K562 (cell line): Measurements from ENCODE around the gene DKK1. TPM values are rescaled to one million over a fixed set of nuclear protein-coding genes. Genes with fewer than 3 reads are reported as not detected.

Experiments used
- ATAC-seq: fragments of 200-7000 bp; cut with Tn5 transposase; 3 replicates; pipeline ENCODE4 v1.9.1; 2020; ENCODE audit warnings: moderate library complexity
- BruUV-seq: library from RNA; stranded (reverse); fragments of 400-500 nt; replicated peaks from 2 replicates; lab custom pipeline; 2021; lab: Mats Ljungman, UMichigan
- CTCF ChIA-PET: fragments of 300-600 bp; formaldehyde crosslinking; extraction: SDS; loops from one replicate; lab custom pipeline; 2021; ENCODE audit warnings: low intra/inter-chr PET ratio; lab: Yijun Ruan, JAX
- POLR2A ChIA-PET: fragments of 300-600, 350-650 bp; sonication (Branson Sonifier 250); formaldehyde crosslinking; extraction: SDS; loops from one replicate; lab custom pipeline; 2021; ENCODE audit warnings: antibody characterized with exemption, inconsistent platforms; lab: Yijun Ruan, JAX
- DNase-seq, 4 experiments: peaks; one replicate each; pipeline versions ENCODE4 v3.0.0 to v3.0.0-alpha.2; 2011 to 2018; ENCODE audit warnings: low spot score in 3 of 4, mixed read lengths in 3 of 4; ENCODE audit errors: extremely low read depth in 1 of 4
- FAIRE-seq: peaks from 2 replicates; lab custom pipeline; 2011; peaks lifted over from hg19 to GRCh38; lab: Jason Lieb, UNC
- H2AFZ ChIP-seq: 2 replicates; pipeline ENCODE4 v1.6.0; 2011; ENCODE audit warnings: low read depth, low read length, control low read depth, inconsistent platforms
- H3K27ac ChIP-seq: fragments of 200-600 bp; 3 replicates; pipeline ENCODE4 v1.8.0; 2011; ENCODE audit warnings: low read depth, mild to moderate bottlenecking, control low read depth, inconsistent platforms, low read length, moderate library complexity, mixed read lengths; ENCODE audit errors: extremely low read depth
- H3K27me3 ChIP-seq, 2 experiments: fragments of 300-600 bp in 1 of 2; 2 replicates in 1 of 2; 3 replicates in 1 of 2; pipeline versions ENCODE4 v1.6.0 to v1.8.0; 2011; ENCODE audit warnings: inconsistent platforms in 2 of 2, low read length in 2 of 2, mild to moderate bottlenecking in 1 of 2, mixed read lengths in 1 of 2, moderate library complexity in 1 of 2; ENCODE audit not compliant: control insufficient read depth in 2 of 2, insufficient read depth in 2 of 2
- H3K36me3 ChIP-seq: fragments of 300-600 bp; 3 replicates; pipeline ENCODE4 v1.8.0; 2011; ENCODE audit warnings: mild to moderate bottlenecking, low read length, inconsistent platforms; ENCODE audit not compliant: control insufficient read depth, insufficient read depth
- H3K4me1 ChIP-seq, 2 experiments: fragments of 200-600 bp in 1 of 2; replicated peaks in 1 of 2; 2 replicates in 1 of 2; 3 replicates in 1 of 2; pipeline versions ENCODE4 v1.5.1 to v1.8.0; 2011; ENCODE audit warnings: inconsistent platforms in 2 of 2, low read length in 2 of 2, mild to moderate bottlenecking in 1 of 2, mixed read lengths in 1 of 2, moderate library complexity in 1 of 2; ENCODE audit not compliant: control insufficient read depth in 2 of 2, insufficient read depth in 2 of 2
- H3K4me2 ChIP-seq: 2 replicates; pipeline ENCODE4 v1.6.1; 2011; ENCODE audit warnings: low read length, control low read depth, inconsistent platforms, mixed read lengths; ENCODE audit not compliant: insufficient read depth
- H3K4me3 ChIP-seq: fragments of 200-600 bp; sonication (generic), shearing (Covaris generic); 2 replicates; pipeline ENCODE4 v1.5.1; 2016; ENCODE audit warnings: control low read depth, inconsistent platforms
- H3K79me2 ChIP-seq: fragments of 200-600 bp; 3 replicates; pipeline ENCODE4 v1.8.0; 2011; ENCODE audit warnings: low read length, inconsistent platforms; ENCODE audit not compliant: control insufficient read depth, insufficient read depth
- H3K9ac ChIP-seq, 2 experiments: 2 replicates each; pipeline versions ENCODE4 v1.6.0 to v1.6.1; 2011; ENCODE audit warnings: low read depth in 2 of 2, low read length in 2 of 2, control low read depth in 1 of 2, inconsistent platforms in 1 of 2, mild to moderate bottlenecking in 1 of 2, mixed read lengths in 1 of 2; ENCODE audit not compliant: insufficient read depth in 1 of 2
- H3K9me1 ChIP-seq: one replicate; pipeline ENCODE4 v1.6.0; 2011; ENCODE audit warnings: inconsistent platforms, mild to moderate bottlenecking, low read length, moderate library complexity; ENCODE audit not compliant: control insufficient read depth, insufficient read depth
- H3K9me3 ChIP-seq: replicated peaks from 2 replicates; pipeline ENCODE4 v1.5.1; 2011; ENCODE audit warnings: low read depth, low read length, inconsistent platforms; ENCODE audit not compliant: control insufficient read depth, insufficient read depth
- H4K20me1 ChIP-seq: replicated peaks from 2 replicates; pipeline ENCODE4 v1.6.1; 2011; ENCODE audit warnings: low read length, inconsistent platforms, mixed read lengths; ENCODE audit not compliant: control insufficient read depth, insufficient read depth
- CAMTA2 ChIP-seq: fragments of 250-450 bp; sonication (Bioruptor Pico); conservative IDR thresholded peaks from 2 replicates; pipeline ENCODE4 v1.5.1; 2022
- ETV5 ChIP-seq: sonication (generic); formaldehyde crosslinking; IDR thresholded peaks from 2 replicates; pipeline ENCODE4 v1.4.0; 2020; ENCODE audit warnings: low read depth, mild to moderate bottlenecking, missing genetic modification reagents
- KAT2B ChIP-seq: IDR thresholded peaks from one replicate; pipeline ENCODE4 v1.6.1; 2012; ENCODE audit warnings: low read depth, mild to moderate bottlenecking, control low read depth, inconsistent platforms, low read length, moderate library complexity
- LARP7 ChIP-seq: fragments of 450-650 bp; IDR thresholded peaks from 2 replicates; pipeline ENCODE4 v1.6.1; 2016
- NBN ChIP-seq: fragments of 450-650 bp; IDR thresholded peaks from 2 replicates; pipeline ENCODE4 v1.6.1; 2016; ENCODE audit warnings: low read depth, mild to moderate bottlenecking
- NR2F6 ChIP-seq: fragments of 450-650 bp; formaldehyde crosslinking; IDR thresholded peaks from 2 replicates; pipeline ENCODE4 v1.4.0; 2020; ENCODE audit warnings: mild to moderate bottlenecking
- PCBP2 ChIP-seq: fragments of 200-400 bp; formaldehyde crosslinking; IDR thresholded peaks from 2 replicates; pipeline ENCODE4 v1.6.1; 2018; ENCODE audit warnings: low read length, low read depth, mild to moderate bottlenecking, moderate library complexity; ENCODE audit not compliant: poor library complexity, severe bottlenecking
- SETDB1 ChIP-seq: IDR thresholded peaks from one replicate; pipeline ENCODE4 v1.6.1; 2012; ENCODE audit warnings: low read length, control low read depth, inconsistent platforms
- SNRNP70 ChIP-seq: fragments of 200-400 bp; formaldehyde crosslinking; optimal IDR thresholded peaks from 2 replicates; pipeline ENCODE3; 2017; ENCODE audit warnings: low read depth, low read length
- ZNF280B ChIP-seq: fragments of 250-450 bp; sonication (Bioruptor Pico); IDR thresholded peaks from 2 replicates; pipeline ENCODE4 v1.5.1; 2021; ENCODE audit warnings: mild to moderate bottlenecking
- ZNF3 ChIP-seq: fragments of 250-450 bp; sonication (Bioruptor Pico); IDR thresholded peaks from 2 replicates; pipeline ENCODE4 v1.5.0; 2021; ENCODE audit warnings: mild to moderate bottlenecking, moderate library complexity
- WGBS: fragments of 100-300 bp; shearing (Covaris generic); methylation state at CpG from one replicate; pipeline ENCODE4 v1.1.6; 2016; ENCODE audit warnings: low coverage, mixed read lengths; ENCODE audit not compliant: insufficient coverage; ENCODE audit errors: missing lambda C conversion rate; 5-methylcytosine and 5-hydroxymethylcytosine counted together
- in situ Hi-C: fragments of 300-500 bp; cut with MboI; formaldehyde crosslinking; loops from 4 replicates; pipeline ENCODE4 v1.15.0; 2018; ENCODE audit warnings: inconsistent platforms, mixed read lengths
- intact Hi-C: fragments of 100-400 bp; cut with micrococcal nuclease; formaldehyde crosslinking; loops from 2 replicates; pipeline ENCODE4 v1.14.2; 2022
- polyA plus RNA-seq, 8 experiments: library from polyadenylated mRNA; depleted of rRNA in 4 of 8; stranded (reverse) in 5 of 8; unstranded in 3 of 8; fragments of >200 nt; fragmentation: Nextera tagmentation in 2 of 8; fragmentation: Illumina TruSeq in 1 of 8; extraction: Ambion mirVana in 2 of 8; extraction: Trizol in 1 of 8; gene quantifications; 2 replicates each; pipeline versions ENCODE4 v1.2.1 to v1.2.3, GENCODE V29; 2011 to 2014; ENCODE audit warnings: inconsistent platforms in 1 of 8, missing spikeins in 1 of 8
- total RNA-seq, 7 experiments: library from RNA; depleted of rRNA in 6 of 7; stranded (reverse); fragments of >200 nt in 6 of 7; fragmentation: Illumina TruSeq in 2 of 7; extraction: Trizol in 2 of 7; gene quantifications; 2 replicates each; pipeline versions ENCODE4 v1.2.1 to v1.2.3, GENCODE V29; 2011 to 2021; ENCODE audit warnings: low replicate concordance in 1 of 7
- TF ChIP-seq, protein P1 (sequence below): fragments of 250-450 bp; sonication (Bioruptor Pico); IDR thresholded peaks from 2 replicates; pipeline ENCODE4 v1.8.0; 2021; ENCODE audit warnings: borderline replicate concordance, mild to moderate bottlenecking, moderate library complexity; ENCODE audit not compliant: poor library complexity, severe bottlenecking

Gene DKK1
- total and polyA plus RNA-seq, 9 of the 15 experiments (the other 6 are each of a cell fraction or from before 2014, with no cell fraction given): 0.13 TPM; not detected in 8

GRCh38 chr10:52331638-52332364 lies 17.7 kb downstream of the DKK1 start:
- TF ChIP-seq NR2F6 (CRISPR knock-in tag) (no peak), SNRNP70 (no peak), ZNF280B (no peak), LARP7 (no peak), NBN (no peak), SETDB1 (no peak), ETV5 (CRISPR knock-in tag) (no peak), ZNF3 (CRISPR knock-in tag) (no peak), CAMTA2 (CRISPR knock-in tag) (no peak), PCBP2 (no peak), KAT2B (no peak)
- TF ChIP-seq, protein P1, sequence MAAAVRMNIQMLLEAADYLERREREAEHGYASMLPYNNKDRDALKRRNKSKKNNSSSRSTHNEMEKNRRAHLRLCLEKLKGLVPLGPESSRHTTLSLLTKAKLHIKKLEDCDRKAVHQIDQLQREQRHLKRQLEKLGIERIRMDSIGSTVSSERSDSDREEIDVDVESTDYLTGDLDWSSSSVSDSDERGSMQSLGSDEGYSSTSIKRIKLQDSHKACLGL (CRISPR knock-in tag): no peak
- H3K4me2 ChIP-seq: no peak overlapping the region
- ChIA-PET CTCF (no interaction called here), POLR2A (no interaction called here)
- H3K4me3 ChIP-seq: no peak overlapping the region
- ATAC-seq: no peak
- H3K27me3 ChIP-seq: no peaks in the 10 kb centered on the region
- H3K36me3 ChIP-seq: no peaks in the 10 kb centered on the region
- 3% methylated on average over 3 of the region's 3 CpGs for WGBS
- FAIRE-seq: no peak
- no peaks in the 10 kb centered on the region for H3K9me3 ChIP-seq
- BruUV-seq: no TSS peak
- intact Hi-C loops (no loop called here), in situ Hi-C loops (no loop called here)
- H4K20me1 ChIP-seq: no peaks in the 10 kb centered on the region
- no peaks in the 10 kb centered on the region for H3K9me1 ChIP-seq
- H3K79me2 ChIP-seq: no peaks in the 10 kb centered on the region
- H3K9ac ChIP-seq: no peak overlapping the region
- DNase-seq: no peak
- no peaks in the 10 kb centered on the region for H3K4me1 ChIP-seq
- no peak overlapping the region for H3K27ac ChIP-seq
- H2AFZ ChIP-seq: no peak overlapping the region
